Endometrial microvascular endothelial cells (primary cell): ENCODE measurements around the gene DEF6. TPM values are rescaled to one million over a fixed set of nuclear protein-coding genes. Genes with fewer than 3 reads are reported as not detected.

ENCODE experiments used
- in situ Hi-C: cut with HindIII; loops from 2 replicates; pipeline ENCODE4 v1.10.0; 2017; ENCODE audit warnings: low sequenced_read_pairs, low pct_unique_long_range_greater_than_20kb; ENCODE audit errors: inconsistent ontology term
- total RNA-seq: library from RNA; depleted of rRNA; stranded (reverse); fragments of >200 nt; gene quantifications from one replicate; pipeline ENCODE4 v1.2.3, GENCODE V29; 2015; ENCODE audit errors: inconsistent ontology term

The DEF6 gene
- total RNA-seq, 1 donor from 2014 or later, result 1.6 TPM

DNA sequence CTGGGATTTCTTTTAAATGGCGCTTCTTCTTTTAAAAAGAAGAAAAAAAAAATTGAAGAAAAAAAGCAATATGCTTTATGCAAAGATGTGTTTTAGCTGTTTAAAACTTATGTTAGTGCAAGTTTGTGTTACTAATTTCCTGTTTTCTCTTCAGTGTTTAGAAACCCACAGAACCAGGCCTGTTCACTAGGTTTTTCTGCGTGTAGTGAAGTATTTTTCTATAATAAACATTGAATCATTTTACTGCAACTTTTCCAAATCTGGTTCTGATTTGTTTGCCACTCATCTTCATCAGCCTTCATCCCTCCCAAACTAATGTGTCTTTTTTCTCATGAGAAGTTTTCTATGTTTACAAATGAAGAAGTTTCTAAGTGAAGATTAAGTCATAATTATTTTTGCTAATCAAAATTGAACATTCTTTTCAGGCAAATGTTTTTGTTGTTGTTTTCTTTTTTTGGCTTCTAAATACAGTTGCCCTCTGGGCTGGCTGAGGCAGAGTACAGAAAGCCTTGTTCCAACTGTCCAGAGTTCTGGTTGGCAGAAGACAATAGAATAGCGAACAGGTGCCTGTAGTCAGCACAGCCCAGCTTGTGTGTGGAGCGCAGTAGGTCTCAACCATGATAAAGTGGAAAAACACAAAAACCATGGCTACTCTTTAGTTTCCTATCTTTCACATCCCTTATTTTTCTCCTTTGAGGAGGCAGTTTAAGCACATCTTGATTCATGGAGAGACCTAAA is 23.6 kb upstream of the DEF6 start:
- in situ Hi-C loops, result no loop called here

DNA sequence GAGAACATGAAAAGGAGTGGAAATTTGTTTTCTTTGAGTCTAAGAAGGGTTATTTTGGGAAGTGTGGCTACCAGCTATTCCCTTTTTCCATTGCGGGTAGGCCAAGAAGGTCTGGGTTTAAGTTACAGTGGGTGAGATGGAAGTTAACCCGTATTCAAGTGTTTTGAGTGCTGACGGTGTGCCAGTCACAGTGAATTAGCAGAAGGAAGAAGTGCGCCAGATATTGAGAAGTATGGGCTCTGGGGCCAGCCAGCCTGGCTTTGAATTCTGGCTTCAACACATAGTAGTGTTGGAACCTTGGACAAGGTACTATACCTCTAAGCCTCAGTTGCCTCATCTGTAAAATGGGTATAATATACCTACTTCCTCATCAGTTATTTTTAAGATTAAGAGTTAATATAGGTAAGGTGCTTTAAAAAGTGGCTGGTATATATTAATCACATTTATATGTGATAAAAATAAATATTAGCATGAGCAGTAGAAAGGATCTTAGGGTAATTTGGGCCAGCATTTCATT is 21.8 kb upstream of the DEF6 start:
- in situ Hi-C loops, result no loop called here

DNA sequence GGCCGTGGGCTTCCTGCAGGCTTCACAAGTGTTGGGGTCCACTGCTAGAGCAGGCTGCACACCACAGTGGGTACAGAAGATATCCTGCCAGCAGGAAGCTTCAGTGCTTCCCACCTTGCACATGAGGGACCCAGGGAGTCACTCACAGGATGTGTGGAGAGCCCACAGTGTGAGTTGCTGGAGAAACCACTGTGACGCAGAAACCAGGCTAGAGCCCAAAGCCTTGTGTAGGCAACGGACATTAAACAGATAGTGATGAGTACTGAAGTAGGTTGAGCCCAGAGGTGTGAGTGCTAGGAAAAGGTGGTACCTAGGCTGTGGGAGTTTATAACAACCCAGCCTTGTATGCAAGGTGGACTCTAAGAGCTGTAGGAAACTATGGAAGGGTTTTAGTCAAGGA is 18.9 kb upstream of the DEF6 start:
- in situ Hi-C loops, result no loop called here

DNA sequence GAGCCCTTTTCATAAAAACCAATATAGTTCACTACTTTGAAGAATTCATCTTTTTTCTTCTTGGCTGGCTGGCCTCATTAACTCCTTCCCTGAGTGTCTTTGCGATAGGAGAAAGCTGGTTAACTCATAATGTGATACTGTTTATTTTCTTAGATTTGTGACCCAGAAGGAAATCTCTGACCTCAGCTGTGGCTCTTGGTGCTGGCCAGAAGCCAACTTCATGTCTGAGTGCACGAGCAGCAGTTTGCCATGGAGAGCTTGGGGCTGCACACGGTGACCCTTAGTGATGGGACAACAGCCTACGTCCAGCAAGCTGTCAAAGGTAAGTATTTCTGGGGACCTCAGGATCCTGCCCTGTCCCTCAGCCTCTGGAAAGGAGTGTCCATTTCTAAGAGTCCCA is 16.7 kb upstream of the DEF6 start:
- in situ Hi-C loops, result no loop called here

DNA sequence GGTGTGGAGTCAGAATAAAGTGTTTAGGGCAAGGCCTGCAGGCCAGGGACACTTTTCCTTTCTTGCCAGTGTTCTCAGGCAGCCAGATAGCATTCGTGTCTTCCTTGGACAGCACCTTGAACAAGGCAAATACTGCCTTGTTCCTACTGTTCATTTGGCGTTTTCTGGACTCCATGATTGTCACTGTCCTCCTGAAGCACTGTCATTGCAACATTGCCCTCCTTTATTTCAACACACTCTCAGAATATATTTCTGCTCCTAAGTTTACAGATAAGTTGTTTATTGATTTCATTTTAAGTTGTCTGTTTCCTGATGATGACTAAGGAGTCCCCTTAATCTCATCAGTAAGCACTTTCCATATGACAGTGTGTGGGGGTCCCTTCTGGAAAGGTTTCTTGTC is 15.1 kb upstream of the DEF6 start:
- in situ Hi-C loops, result no loop called here

DNA sequence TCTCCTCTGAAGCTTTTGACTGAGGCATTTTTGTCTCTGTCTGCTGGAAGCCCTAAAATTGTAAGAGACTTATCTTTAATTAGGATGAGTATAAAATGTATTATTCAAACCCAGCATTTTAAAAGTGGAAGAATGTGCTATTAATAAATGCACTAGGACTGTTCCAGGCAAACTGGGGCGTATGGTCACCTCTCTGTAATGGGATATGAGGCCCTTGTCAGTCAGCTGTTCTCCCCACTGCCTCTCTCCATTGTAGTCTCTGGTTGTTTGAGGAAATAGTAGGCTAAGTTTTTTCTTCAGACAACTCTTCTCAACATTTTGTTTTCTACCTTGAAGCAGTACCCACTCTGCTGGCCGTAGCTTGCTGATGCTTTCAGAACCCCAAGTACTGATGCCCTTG is 14.3 kb upstream of the DEF6 start:
- in situ Hi-C loops, result no loop called here

DNA sequence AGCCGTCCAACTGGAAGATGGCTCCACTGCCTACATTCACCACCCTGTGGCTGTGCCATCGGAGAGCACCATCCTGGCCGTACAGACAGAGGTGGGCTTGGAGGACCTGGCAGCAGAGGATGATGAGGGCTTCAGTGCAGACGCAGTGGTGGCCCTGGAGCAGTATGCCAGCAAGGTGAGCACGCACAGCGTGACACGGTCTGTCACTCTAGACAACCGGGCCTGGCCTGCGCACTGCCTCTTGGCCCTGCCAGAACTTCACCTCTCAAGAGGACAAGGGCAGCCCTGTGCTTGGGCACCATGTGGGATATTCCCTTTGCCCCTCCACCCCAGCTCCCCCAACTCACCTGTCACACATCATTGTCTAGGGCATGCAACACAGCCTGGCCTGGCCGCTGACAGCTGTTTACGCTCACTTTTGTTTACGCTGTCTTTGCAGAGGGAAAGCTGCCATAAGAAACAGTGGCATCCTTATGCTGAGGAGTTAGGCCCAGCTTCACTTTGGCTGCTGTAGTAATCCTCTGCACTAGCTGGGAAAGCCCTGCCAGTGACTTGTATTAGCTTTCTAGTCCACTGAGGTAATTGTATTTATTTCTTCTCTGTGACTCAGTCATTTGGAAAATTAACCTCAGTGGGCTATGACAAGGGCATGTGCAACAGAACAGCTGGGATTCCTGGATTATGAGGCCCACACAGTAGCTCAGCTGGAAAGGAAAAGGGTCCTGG is 9.8 kb upstream of the DEF6 start:
- in situ Hi-C loops, result no loop called here

DNA sequence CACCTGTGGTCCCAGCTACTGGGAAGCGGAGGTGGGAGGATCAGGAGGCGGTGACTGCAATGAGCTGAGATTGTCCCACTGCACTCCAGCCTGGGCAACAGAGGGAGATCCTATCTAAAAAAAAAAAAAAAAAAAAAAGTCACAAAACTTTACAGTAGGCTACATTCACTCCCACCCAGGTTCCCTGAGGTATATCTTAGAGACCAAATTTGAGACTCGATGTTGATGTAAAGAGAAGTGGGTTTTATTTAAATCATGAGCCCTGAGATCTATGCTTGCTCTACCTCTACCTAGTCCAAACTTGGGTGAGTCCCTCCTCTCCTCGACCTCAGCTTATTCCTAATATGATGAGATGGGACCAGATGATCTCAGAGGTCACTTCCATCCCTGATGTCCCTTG is 8.8 kb upstream of the DEF6 start:
- in situ Hi-C loops, result no loop called here

DNA sequence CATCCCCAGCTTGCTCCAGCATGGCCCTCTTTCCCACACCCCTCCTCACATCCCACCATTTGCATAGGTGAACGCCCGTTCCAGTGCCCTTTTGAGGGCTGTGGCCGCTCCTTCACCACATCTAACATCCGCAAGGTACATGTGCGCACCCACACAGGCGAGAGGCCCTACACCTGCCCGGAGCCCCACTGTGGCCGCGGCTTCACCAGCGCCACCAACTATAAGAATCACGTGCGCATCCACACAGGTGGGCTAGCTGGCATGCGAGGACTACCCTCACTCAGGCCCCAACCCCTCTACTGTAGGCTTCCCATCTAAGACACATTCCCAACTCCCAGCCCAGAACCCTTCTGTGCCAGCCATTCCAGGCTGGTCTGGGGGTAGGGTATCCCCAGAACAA is 6.1 kb upstream of the DEF6 start:
- in situ Hi-C loops, result no loop called here

DNA sequence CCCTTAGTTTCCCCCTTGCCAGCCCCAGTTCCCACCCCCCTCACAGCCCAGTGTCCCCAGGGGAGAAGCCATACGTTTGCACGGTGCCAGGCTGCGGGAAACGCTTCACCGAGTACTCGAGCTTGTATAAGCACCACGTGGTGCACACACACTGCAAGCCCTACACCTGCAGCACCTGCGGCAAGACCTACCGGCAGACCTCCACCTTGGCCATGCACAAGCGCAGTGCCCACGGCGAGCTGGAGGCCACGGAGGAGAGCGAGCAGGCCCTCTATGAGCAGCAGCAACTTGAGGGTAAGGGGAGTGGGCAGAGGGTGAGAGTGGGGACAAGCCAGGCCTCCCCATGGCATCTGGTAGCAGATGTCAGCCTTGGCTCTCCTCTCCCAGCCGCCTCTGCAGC is 5.1 kb upstream of the DEF6 start:
- in situ Hi-C loops, result no loop called here

DNA sequence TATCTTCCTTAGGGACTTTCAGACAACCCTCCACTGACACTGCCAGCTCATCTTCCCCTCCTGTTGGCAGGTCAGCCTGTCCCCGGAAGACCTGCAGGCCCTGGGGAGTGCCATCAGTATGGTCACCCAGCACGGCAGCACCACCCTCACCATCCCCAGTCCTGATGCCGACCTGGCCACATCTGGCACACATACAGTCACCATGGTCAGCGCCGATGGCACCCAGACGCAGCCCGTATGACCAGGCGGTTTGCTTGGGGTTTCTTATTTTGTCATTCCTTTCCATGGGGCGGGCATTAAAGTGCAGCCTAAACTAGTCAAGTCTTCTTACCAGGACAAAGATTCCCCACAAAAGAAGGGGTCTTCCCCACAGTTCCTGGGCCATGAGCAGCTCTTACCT is 3.9 kb upstream of the DEF6 start:
- in situ Hi-C loops, result no loop called here

DNA sequence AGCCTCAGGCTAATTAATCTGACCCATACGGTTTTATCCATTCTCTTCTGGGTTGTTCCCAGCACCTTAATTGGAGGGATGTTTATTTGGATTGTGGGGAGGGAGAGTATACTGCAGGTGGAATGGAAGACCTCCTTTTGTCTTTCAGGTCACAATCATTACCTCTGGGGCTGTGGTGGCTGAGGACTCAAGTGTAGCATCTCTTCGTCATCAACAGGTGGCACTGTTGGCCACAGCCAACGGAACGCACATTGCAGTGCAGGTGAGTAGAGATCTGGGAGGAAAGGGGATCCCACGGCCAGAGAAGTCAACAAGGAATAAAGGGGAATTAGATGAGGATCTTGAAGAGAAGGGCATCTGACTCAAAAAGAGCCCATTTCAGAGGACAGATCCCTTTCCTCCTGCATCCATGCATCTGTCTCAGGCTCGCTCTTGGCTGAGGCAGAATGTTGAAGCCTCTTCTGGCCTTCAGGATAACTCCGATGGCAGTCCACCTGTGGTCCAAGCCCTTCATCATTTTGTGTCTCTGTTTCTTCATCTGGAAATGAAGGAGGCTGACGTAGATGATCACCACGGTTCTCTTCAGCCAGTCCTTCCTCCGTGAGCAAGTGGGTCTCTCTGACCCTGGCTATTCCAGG is 3.2 kb upstream of the DEF6 start:
- in situ Hi-C loops, result no loop called here

DNA sequence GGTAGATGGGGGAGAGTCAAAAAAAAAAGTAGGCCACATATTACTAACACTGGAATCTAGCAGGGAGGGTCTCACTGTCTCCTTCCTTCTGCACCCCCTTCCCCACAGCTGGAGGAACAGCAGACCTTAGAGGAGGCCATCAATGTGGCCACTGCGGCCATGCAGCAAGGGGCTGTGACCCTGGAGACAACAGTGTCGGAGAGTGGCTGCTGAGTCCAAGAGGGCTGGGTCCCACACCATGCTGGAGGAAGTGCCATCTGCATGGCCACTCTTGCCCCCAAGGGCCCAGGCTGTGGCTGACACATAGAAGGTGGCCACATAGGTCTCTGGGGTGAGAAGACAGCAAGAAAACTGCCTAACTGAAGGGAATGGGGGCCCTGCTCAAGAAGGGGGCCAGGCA is 2.6 kb upstream of the DEF6 start:
- in situ Hi-C loops, result no loop called here

DNA sequence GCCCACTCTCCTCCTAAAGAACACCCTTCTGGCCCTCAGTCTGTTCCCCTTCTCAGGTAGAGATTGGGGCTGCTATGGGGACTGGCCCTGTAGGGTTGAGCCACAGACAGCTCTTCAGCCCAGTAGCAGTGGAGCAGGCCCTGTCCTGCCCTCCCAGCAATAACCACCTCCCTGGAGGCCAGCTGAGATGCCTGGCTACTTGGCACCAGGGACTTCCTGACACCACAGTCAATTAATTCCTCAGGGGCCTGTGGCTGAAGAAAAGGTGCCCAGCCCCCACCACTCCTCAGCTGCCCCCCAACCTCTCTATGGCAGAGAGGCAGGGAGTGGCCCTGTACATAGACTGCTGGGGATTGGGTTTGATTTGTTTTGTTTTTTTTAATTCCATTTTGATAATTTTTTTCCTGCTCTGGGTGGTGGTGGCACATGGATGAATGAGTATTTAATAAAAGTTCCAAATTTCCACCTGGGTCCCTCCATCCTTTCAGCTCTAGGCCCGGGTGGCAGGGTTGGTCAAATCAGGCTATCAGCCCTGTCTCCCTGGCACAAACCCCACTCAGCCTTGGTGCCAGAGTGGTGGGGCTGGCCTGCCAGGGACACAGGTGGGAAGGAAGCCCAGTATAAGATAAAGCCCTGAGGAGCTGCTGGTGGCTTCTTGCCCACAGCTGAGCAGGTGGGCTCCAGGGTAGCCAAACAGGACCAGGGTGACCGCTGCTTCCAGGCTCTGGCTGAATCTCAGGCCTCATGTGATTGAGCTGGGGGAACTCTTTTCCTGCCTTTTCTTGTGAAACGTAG is 1.9 kb upstream of the DEF6 start:
- in situ Hi-C loops, result no loop called here

DNA sequence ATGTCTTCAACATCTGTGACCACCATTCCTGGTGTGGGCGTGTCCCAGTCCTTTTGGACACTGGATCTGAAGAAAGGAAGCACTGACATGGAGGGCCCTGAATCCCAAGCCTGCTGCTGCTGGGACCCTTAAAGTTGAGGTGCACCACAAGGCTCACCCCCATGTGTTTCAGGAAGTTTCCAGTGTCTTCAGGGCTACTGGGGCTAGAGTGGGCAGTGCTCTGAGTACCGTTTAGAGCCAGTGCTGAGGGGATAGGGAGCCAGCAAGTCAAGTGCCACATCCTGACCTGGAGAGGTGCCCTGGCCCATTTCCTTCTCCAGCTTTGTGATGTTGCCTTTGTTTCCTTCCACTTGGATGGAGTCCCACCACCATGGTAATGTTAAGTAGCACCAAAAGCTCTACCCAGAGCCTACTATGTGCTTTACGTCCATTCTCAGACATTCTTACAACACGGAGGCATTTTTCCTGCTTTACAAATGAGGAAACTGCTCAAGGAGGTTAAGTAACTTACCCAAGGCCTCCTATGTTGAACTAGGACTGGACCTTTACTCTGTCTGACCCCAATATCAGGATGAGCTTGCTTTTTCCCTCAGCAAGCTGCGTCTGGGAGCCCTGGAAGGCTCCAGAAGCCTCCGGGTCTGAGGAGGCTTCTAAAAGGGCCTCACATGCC is 552 bp upstream of the DEF6 start:
- in situ Hi-C loops, result no loop called here

DNA sequence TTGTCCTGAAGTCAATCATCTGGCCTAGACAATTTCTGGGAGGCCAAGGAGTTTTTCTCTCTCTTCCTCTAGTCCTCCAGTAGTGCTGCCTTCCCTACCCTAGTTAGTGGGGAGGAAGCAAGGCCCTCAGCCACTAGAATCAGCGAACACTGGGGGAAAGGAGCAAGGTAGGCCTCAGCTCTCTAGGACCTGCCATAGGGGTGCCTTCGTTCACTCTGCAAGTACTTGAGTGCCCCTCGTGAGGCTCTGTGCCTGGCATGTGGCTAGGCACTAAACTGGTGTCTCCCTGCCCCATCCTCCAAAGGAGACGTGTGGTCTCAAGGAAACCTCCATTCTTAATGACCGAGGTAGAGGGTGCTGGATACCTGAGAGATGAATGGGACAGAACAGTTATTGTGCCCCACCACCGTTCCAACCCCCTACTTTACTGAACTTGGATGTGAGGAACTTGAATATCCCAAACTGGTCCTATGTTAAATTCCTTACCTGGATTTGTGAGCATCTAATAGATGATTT is 1.1 kb downstream of the DEF6 start:
- in situ Hi-C loops, result no loop called here

DNA sequence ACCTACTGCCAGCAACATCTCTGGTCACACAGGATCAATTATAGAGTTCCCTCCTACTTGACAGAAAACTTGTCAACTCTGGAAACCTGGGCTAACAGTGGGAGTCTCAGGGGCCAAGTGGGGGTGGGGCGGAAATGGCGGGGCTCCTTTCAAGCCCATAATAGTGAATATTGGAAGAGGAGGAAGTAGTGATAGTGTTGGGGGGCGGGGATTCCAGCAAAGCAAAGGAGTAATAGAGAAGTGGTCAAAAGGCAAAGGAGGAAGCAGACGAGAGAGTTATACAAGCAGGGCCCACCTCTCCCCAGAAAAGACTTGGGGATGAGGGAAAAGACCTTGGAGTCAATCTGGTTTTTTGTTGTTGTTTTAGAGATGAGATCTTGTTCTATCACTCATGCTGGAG is 2.1 kb downstream of the DEF6 start:
- in situ Hi-C loops, result no loop called here

DNA sequence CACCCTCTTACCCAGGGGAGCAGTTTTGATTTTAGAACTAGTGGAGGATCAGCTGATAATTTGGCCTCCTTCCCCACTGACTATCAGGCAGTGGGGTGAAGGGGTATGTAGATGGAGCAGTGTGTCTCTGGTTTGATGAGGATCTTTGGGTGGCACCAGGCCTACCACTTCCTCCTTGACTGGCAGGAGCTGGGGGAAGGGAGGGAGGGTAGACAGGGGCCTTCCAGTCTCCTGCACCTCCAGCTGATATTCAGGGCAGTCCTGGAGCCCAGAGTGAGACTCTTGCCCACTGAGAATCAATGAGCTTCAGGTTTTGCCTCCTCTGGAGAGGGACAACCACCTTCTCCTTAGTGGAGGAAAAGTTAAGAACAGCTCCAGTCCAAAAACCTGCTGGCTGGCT is 3.2 kb downstream of the DEF6 start:
- in situ Hi-C loops, result no loop called here
